C1 segment of cervical spinal cord (tissue), 14 donors: ENCODE data around the gene ANAPC10.

Experiments
- DNase-seq, 14 donors: peaks; one replicate each; lab custom pipeline; 2025; lab: John Stamatoyannopoulos, UW

Gene ANAPC10

DNA sequence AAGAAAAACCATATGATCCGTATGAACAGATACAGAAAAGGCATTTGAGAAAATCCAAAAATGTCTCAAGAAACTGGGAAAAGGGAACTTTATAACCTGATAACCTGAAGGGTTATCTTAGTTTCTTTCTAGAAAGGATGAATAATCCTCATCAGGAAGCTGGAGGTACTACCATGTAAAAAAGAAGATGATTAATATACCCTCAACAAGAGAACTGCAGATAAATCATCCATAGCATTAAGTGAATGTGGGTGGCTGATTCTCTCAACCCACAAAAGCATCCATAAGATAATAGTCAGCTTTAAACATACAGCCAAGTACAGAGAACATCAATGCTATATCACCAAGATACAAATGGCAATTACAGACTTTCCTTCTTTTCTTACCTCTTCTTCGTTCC lies 26.4 kb downstream of the ANAPC10 start:
- DNase-seq: no peak

GRCh38 chr4:145069361-145069760 lies 28.6 kb downstream of the ANAPC10 start:
- DNase-seq: no peak

DNA sequence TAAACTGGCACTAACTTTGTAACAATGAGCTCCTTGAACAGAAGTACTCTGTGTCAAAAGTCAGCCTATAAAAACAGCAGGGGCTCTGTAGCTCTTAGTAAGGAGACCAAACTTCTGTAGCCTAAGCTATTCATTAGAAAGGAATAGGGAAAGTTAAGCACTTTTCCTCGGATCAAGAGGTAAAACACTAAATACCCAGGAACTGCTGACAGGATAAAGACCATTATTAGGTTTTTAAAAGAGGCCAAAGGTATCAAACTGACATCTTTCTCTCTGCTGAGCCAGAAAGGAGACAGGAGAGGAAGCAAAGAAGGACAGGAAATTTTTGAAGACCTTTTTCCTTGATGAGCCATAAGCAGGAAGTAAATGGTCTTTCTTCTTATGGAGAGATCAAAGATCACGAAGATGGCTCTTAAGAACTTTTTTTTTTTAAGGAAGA lies 31.9 kb downstream of the ANAPC10 start:
- no peak for DNase-seq

DNA sequence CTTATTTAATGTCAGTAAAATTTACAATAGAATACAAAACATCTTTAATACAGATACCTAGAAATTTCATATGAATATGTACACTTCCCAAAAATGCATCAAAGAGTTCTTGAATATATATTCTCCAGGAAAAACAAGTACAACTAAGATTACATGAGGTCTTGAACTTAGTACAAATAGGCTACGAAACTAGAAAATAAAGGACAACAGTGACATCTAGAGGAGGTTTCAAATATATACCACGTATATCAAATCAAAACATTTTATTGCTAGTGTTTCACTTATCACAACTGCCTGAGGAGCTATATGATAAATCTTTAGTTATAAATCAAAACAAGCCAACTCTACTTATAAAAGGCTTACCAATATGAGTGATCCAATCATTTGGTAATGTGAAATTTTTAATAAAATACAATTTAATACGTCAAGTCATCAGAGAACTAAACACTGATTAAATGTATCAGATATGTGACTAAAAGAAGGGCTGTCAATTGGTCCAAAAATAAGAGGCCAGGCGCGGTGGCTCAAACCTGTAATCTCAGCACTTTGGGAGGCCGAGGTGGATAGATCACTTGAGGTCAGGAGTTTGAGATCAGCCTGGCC lies 36.6 kb downstream of the ANAPC10 start:
- no peak for DNase-seq

DNA sequence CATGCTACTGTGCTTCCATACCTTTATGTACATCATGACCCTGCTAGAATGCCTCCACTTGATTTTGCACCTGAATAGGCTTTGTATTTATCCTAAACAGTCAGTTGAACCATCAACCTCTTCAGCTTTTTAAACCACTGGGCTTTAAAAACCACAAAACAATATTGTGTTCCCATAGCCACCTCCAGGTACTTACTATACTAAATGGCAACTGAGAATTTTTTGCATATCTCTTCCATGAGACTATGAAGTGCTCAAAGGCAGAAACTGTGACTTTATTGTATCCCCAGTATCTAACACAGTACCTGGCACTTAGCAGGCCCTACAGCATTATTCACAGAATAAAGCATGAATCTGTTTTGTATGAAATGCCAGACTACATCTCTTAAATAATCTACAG lies 39.7 kb downstream of the ANAPC10 start:
- DNase-seq: no peak

DNA sequence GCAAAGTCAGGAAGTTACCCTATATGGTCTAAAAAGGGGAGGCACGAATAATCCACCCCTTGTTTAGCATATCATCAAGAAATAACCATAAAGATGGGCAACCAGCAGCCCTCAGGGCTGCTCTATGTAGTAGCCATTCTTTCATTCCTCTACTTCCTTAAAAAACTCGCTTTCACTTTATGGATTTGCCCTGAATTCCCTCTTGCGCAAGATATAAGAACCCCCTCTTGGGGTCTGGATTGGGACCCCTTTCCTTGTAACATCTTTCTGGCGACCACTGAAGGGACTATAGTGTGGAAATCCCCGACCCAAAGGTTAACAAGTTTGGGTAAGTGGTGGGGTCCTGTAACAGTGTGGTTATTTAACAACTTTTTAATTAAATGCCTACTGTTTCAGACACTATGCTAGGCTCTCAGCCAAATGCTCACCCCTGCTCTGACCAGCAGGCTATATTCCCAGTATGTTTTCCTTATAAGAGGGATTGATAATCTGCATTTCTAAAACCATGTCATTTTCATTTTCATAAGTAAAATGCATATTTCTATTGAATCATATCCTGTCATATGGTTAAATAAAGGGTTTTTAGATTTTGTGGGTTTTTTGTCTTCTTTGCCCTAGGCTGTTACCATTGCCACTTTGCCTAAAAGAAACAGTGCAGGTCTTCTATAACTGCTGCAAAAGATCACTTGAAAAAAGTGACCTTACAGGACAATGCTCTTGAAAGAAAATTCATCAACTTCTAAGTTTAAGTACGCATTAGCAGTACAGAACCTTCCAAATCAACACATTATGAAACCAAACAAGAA lies 41.5 kb downstream of the ANAPC10 start:
- no peak for DNase-seq

- DNase-seq: no peak
Observed at GRCh38 chr4:145055533-145056257, 42.3 kb downstream of the ANAPC10 start.

GRCh38 chr4:145049241-145049640 lies 48.8 kb downstream of the ANAPC10 start:
- no peak for DNase-seq

GRCh38 chr4:145048817-145049216 lies 49.2 kb downstream of the ANAPC10 start:
- no peak for DNase-seq

GRCh38 chr4:145047151-145047550 lies 50.8 kb downstream of the ANAPC10 start:
- peak in 1 of 14 donors; percentile 16 for DNase-seq

GRCh38 chr4:145045180-145045579 lies 52.8 kb downstream of the ANAPC10 start:
- DNase-seq: no peak

DNA sequence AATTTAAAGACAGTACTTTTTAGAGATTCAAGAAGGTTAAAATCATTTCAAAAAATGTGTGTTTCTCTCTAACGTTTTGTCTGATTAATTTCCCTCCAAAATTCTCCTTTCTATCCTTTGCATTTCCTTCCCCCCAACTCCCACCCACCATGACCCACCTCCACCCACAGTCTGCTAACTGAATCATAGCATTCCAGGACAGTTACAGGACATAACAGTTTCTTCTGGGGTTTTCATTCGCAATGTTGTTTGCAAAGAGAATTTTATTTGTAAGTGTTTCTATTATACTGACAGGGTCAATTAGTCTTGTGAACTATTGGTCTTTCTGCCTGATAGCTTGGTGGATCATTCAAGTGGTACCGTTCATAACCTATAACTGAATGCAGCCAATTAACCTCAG lies 53.7 kb downstream of the ANAPC10 start:
- no peak for DNase-seq

GRCh38 chr4:145043306-145043705 lies 54.7 kb downstream of the ANAPC10 start:
- DNase-seq: no peak

DNA sequence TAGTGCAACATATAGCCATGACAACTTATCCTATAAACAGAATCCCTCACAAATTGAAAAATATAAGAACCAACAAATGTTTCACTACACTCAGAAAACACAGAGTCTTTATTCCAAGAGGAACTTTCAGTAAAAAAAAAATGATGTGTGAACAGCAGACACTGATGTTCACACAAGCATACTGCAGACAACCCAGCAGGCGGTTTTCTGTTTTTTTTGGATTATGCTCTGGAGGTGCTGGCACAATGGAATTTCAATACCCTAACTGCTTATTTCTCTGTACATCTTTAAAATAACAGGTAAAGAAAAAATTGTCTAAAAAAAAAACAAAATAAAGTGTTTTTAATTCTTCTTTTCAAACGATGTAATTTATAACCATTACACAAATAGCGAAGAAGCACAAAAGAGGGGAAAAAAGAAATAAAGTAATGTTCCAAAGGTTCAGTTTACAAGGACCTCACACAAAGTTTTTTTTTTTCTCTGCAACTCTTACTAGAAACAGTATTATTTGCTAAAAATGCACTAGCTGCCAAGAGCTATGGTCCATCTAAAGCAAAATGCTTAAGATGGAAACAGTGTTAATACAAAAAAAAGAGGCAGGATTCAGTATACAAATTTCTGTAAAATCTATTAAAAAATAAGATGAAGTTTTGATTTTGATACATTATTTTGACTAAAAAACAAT lies 55.3 kb downstream of the ANAPC10 start:
- no peak for DNase-seq

GRCh38 chr4:145041378-145041777 lies 56.6 kb downstream of the ANAPC10 start:
- peak in 5 of 14 donors; percentile 0 to 5 (median 4) for DNase-seq

GRCh38 chr4:145035494-145036136 lies 62.4 kb downstream of the ANAPC10 start:
- DNase-seq: no peak

GRCh38 chr4:145034727-145035211 lies 63.2 kb downstream of the ANAPC10 start:
- no peak for DNase-seq

DNA sequence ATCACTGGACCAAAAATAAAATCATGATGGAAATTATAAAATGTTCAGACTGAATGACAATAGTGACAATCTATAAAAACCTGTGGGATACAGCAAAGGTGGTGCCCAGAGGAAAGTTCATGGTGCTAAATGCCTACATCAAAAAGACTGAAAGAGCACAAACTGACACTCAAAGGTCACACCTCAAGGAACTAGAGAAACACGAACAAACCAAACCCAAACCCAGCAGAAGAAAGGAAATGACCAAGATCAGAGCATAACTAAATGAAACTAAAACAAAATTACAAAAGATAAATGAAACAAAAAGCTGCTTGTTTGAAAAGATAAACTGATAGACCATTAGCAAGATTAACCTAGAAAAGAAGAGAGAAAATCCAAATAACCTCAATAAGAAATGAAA lies 78.7 kb downstream of the ANAPC10 start:
- DNase-seq: no peak

DNA sequence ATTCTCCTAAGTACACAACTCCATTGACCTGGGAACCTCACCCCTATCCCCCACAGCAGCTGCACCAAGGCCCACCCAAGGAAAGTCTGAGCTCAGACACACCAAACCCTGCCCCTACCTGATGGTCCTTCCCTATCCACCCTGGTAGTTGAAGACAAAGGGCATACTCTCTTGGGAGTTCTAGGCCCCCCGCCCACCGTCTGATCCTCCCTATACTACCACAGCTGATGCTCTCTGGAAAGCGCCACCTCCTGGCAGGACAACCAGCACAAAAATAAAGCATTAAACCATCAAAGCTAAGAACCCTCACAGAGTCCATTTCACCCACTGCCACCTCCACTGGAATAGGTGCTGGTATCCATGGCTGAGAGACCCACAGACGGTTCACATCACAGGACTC lies 83.6 kb downstream of the ANAPC10 start:
- no peak for DNase-seq

- no peak for DNase-seq
Observed at GRCh38 chr4:145012841-145013240, 85.2 kb downstream of the ANAPC10 start.

- no peak for DNase-seq
Observed at GRCh38 chr4:145011636-145012035, 86.4 kb downstream of the ANAPC10 start.
